ENCODE results near the gene FGD5.
"Not testable (repeated sequence)": the region's sequence is repeated elsewhere in the genome, so short reads cannot be mapped to it uniquely, and the experiment has no call there.

The FGD5 gene

DNA sequence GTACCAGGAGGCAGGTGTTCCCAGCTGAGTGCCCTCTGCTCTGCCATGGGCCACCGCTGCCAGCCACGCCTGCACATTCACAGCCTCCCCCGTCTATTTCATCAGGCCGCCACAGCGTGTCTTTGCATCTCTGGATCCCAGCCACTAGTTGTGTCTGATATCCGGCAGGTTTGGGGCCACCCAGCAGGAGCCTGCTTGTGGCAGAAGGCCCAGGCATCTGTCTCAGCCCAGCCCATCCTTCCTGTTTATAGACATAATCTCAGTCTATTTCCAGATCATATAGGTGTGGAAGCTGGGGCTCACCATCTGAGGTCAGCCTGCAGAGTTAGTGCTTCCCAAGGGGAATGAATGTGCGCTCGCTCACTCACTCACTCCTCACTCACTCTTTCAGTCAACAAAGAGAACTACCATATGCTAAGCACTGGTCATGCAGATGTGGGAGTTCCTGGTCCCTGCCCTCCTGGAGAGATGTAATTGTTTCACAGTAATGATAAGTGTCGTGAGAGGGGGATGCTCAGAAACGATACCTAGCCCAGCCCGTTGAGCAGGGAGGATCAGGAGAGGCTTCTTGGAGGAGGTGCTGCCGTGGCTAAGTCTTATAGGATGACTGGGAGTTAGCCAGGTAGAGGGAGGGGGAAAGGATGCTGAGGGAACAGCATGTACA is 60.6 kb downstream of the FGD5 start:
- no peak for DNase-seq

DNA sequence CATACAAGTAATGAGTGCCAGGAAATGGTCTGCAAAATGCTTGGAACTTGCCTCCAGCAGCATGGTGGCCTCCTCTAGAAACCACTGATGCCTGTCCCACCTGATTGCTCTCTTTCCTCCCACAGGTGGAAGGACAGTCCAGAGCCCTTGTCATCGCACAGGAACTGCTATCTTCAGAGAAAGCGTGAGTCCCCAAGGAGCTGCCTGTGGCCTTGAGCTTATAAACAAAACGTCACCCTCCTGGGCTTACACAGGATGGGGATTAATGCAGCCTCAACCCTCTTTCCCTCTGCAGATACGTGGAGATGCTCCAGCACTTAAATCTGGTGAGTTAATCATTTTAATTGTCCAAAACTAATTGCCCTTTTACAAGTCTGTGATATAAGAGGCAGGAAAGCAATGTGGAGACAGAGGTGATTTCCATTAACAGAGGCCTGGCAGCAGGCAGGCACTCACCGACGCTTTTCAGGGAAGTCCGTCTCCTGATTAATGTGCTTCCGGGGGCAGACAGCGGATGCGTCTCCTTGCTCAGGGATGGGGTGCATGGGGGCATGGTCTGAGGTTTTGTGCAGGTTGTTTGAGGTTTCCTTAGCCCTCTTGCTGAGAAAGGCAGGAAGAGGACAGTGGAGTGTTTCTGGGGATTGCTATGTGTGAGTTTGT is 61.8 kb downstream of the FGD5 start:
- no peak for DNase-seq

DNA sequence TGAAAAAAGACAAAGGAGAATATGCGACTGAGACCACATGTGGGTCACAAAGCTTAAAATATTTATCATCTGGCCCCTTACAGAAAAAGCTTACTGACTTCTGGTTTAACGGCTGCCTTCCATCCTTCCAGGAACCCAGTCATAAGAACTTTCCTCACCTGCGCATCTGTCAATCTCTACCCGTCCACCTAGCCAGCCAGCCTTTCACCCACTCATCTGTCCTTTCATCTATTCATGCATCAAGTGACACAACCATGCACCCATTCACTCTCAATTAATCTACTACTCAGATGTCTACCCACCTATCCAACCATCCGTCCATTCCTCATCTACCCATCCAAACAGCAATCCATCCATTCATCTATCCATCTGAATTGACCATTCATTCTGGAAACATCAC is 64.5 kb downstream of the FGD5 start:
- DNase-seq, result no peak

DNA sequence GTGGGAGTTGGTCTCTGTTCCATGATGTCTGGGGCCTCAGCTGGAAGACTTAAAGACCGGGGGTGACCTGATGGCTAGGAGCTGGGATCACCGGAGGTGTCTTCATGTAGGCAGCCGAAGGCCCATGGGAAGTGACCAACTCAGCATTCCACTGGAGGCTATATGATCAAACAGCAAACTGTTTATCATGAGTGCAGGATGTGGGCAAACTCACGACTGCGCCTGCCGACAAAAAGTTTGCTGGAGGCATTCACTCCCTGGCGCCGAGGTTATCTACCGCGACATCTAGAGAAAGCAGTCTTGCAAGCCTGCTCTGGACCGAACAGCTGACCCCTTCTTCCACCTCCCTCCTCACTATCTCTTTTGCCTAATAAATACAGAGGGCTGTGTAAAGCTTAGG is 65.9 kb downstream of the FGD5 start:
- no peak for DNase-seq

DNA sequence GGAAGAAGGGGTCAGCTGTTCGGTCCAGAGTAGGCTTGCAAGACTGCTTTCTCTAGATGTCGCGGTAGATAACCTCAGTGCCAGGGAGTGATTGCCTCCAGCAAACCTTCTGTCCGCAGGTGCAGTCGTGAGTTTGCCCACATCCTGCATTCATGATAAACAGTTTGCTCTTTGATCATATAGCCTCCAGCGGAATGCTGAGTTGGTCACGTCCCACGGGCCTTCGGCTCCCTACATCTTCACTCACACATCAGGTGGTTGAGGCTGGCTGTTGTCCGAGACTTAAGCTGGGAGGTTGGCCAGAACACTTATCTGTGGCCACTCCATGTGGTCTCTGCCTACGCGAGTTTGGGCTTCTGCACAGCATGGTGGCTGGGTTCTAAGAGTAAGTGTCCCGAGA is 66.5 kb downstream of the FGD5 start:
- no peak for DNase-seq

DNA sequence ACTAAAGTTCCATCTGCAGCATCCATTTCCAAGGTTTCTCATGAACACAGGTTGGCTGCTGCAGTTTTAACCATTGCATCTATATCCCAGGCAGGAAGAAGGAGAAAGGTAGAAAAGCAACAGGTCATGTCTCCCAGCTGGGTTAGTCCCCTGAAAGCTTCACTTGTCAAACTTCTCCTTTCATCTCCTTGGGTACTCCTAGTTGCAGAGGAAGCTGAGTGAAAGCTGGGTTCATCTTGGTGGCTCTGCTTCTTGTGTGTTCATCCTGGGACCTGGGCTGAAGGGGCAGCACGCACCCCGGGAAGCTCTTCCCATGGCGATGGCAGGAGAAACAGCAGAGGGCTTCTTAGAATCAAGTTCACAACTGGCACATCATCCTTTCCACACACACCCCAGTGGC is 67.3 kb downstream of the FGD5 start:
- DNase-seq, result no peak

DNA sequence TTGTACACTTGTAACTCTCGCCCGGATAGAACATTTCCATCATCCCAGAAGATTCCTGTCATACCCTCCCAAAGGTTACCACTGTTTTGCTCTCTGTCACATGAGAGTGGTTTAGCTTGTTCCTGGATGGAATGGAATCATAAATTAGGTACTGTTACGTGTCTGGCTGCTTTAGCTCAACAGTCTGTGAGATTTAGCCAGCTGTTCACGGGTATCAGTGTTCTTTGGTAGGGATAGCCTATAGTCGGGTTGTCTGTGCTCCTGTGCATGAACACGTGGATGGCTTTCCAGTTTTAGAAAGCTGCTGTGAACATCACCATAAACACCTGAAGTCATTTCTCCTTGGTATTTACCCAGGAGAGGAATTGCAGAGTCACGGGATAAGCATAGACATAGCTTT is 70.4 kb downstream of the FGD5 start:
- no peak for DNase-seq

DNA sequence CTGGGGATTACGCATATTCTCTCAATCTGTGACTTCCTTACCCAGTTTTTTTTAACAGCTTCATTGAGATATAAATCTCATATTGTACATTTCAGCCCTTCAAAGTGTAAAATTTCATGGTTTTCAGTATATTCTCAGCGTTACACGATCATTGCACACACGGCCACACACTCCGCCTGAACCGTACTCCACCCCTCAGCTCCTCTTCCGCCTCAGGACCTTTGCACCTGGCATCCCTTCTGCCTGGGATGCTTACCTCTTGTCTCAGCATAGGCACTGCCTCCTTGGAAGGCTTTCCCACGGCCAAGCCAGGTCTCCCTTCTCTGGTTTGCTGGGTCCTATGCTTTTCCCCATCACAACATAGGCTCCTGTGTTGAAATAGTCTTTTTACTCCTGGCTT is 71.2 kb downstream of the FGD5 start:
- DNase-seq, result no peak

DNA sequence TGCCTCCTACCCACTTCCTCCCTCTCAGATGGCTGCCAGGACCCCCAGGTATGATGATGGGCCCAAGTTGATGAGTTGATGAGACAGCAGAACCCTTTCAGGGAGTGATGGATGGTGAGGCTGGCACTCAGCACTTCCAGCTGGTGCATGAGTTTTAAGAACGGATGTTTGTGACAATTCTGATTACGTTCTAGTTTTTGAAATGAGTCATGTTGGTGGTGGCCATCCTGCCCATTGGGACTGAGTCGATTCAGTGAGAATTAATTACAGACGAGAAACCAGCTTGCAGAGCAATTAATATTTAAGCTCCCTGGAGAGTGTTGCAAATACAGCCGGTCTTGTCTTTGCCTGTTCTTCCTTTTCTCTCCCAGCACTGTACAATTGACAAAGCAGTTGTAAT is 71.7 kb downstream of the FGD5 start:
- no peak for DNase-seq

DNA sequence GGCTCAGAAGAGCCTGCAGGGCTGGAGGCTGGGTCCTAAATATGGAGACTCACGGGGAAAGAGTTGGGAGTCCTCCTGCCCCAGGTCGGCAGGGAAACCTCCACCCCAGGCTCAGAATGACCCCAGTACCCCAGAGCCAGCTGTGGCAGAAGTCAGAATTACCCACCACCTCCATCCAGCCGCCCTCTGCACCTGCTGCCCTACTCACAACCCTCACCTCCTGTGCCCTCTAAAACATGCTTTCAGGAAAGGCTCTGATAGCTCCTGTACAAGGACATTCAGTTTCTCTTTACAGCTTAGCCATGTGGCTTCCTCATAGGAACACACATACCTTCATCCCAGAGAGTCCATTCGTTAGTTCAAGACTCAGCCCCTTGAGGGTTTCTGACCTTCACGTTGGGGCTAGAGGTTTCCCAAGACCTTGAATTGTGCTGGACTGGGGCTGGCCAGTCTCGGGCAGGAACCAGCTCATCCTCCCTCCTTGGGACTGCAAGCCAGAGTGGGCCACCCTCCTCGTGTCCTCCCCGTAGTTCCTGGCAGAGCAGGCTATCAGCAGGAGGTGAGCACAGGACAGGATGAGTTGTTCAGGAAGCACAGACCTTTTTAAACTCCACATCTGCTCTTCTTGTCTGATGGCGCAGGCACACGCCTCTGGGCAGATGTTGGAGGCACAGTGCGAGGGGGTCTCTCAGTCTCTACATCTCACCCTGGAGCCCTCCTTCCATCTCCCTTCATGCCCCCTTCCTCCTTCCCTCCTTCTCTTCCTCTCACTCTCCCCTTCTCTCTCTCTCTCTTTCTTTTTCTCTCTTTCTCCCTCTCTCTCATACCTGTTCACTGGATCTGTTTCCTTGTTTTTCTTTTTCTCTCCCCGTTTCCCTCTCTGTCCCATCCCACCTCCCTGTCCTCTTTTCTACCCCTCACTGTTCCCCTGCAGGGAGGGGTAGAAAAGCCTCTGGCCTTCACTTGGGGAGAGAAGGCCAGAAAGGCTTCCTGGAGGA is 72.7 kb downstream of the FGD5 start:
- DNase-seq, result no peak

DNA sequence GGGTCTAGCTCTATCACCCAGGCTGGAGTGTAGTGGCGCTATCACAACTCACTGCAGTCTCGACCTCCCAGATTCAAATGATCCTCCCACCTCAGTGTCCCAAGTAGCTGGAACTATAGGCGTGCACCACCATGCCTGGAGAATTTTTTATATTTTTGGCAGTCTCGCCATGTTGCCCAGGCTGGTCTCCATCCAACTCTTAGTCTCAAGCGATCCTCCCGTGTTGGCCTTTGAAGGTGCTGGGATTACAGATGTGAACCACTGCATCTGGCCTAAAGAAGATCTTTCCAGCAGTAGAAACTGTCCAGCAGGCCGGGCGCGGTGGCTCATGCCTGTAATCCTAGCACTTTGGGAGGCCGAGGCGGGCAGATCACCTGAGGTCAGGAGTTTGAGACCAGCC is 73.5 kb downstream of the FGD5 start:
- no peak for DNase-seq

DNA sequence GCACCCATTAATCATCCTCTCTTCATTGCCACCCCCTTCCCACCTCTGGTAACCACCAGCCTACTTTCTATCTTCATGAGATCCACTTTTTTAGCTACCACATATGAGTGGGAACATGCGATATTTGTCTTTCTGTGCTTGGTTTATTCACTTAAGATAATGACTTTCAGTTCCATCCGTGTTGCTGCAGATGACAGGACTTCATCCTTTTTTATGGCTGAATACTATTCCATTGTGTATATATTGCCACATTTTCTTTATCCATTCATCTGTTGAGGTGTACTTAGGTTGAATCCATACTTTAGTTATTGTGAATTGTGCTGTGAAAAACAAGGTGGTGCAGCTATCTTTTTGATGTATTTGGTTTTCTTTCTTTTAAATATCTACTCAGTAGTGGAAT is 75.3 kb downstream of the FGD5 start:
- no peak for DNase-seq

DNA sequence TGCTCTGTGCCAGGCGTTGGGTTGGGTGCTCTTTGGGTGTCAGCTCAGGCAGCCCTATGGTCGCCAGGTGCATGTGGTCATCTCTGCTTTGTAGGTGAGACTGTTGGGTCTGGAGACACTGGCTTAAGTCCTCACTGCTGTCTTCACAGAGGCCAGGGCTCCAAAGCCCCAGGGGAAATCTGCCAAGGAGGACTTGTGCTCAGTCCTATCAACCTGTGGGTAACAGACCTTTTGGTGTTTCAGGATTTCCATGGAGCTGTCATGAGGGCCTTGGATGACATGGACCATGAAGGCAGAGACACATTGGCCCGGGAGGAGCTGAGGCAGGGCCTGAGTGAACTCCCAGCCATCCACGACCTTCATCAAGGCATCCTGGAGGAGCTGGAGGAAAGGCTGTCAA is 78.5 kb downstream of the FGD5 start:
- DNase-seq, result no peak

DNA sequence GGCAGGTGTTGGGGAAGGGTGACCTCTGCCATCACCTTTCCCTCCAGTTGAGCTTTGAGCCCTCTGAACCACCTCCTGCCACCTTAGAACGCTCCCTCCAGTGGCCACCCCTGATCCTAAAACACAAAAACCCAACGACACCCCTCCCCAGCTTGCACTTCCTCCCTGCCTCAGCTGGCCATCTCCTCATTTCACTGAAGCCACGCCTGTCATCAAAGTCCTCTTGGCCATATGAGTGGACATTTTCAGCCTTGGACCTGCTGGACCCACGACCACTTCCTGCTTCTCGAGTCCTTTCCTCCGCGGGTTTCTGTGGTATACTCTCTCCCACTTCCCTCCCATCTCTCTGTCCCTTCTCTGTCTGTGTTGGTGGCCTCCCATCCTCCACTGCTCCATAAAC is 80.2 kb downstream of the FGD5 start:
- no peak for DNase-seq

DNA sequence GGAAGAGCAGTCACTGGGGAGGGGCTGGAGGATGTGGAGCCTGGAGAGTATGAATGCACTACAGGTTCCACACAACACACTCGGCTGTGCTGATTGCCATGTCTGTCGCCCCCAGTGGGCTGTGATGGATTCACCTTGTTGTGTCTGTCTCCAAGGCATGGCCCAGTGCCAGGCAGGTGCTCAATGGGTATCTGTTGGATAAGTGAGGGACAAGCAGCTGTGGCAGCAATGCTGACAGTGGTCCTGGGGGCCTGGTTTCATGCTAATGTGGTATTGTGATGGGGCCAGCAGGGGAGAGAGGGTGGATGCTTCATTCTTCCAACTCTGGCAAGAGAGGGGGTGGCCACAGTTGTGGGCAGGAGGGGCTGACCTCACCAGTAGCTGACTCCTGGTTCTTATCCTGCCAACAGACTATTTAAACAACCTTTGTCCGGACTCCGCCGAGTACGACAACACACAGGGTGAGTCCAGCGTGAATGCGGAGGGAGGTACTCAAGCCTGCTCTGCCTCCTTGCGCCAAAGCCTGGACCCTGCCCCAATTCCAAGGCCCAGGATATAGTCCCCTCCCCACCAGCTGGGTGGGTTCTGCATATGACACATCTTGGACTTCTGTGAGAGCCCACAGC is 81.3 kb downstream of the FGD5 start:
- no peak for DNase-seq

DNA sequence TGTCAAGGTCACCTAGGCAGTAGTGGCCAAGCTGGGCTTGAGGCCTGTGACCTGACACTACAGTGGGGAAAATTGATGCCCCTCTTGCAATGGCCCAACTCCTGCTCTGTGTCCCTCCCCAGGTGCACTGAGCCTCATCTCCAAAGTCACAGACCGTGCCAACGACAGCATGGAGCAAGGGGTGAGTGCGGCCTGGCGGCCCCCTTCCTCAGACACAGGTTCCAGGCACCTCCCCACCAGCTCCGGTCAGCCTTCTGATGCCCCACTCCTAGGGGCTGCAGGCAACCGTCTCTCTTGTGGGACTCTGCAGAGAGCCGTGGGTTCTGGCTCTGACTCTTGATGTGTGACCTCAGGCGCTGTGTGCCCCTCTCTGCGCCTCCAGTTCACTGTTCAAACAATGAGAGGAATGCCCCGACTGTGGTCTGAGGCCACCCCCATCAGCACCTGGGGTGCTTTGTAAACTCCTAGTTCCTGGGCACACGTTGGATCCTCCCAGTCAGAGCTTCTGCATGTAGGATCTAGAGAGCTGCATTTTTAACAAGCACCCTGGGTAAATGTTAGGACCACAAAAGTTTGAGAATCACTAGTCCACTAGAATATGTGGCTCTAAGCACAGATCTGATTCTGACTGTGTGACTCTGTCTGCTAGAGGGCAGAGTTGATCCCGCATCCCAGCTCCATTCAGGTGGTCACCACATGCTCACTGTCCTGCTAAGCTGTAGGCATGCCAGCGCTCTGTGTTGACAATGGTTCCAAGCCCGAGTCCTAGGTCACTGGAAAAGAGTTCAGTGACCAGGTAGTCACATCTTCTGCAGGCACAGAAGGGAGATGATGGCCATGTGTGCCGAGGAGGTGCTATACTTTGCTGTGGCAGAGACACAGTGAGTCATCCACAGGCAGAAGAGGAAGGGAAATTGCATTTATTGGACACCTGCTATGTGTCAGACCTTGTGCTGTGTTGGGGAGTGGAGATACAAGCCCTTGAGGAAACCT is 82.4 kb downstream of the FGD5 start:
- no peak for DNase-seq

DNA sequence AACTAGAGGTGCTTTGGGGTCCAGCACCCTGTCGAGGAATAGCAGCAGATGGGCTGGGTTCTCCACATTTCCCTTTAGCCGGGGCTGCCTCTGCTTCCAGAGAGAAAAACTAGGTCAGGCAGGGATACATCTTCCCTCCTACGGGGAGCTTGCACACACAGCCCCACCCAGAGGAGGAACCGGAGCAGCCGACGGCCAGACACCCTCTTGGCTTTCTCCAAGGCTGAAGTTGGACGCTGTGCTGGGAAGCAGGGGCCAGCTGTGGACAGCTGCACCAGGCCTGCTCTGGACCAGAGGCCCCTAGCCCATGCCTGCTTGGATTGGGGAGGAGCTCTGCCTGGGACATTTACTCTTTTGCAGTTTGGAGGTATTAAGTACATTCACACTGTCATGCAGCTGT is 84.0 kb downstream of the FGD5 start:
- DNase-seq, result no peak

DNA sequence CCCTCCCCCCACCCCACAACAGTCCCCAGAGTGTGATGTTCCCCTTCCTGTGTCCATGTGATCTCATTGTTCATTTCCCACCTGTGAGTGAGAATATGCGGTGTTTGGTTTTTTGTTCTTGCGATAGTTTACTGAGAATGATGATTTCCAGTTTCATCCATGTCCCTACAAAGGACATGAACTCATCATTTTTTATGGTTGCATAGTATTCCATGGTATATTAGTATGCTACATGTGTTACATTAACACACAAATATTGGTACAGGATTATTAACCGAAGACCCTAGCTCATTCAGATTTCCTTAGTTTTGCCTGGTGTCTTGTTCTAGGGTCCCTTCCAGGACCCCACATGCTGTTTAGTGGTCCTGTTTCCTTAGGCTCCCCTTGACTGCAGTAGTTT is 84.7 kb downstream of the FGD5 start:
- not testable (repeated sequence) for DNase-seq

DNA sequence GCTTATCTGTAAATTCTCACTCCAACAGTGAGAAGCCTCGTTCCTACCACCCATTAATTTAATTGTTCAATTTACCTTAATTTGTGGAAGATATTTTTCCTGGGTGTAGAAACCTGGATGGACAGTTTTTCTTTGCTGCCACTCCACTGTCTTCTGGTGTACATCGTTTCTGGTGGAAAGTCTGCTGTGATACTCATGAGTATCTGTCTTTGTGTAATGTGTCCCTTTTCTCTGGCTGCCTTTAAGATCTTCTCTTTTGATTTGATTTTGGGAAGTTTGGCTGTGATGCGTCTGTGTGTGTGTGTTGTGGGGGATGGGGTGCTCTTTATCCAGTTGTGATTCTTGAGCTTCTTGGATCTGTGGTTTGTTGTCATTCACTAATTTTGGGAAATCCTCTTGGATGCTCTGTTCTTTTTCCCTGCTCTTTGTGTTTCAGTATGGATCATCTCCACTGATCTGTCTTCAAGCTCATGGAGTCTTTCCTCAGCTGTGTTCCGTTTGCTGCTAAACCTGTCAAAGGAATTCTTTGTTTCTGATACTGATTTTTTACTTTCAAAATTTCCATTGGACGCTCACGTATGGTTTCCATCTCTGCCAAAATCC is 86.4 kb downstream of the FGD5 start:
- DNase-seq, result no peak

DNA sequence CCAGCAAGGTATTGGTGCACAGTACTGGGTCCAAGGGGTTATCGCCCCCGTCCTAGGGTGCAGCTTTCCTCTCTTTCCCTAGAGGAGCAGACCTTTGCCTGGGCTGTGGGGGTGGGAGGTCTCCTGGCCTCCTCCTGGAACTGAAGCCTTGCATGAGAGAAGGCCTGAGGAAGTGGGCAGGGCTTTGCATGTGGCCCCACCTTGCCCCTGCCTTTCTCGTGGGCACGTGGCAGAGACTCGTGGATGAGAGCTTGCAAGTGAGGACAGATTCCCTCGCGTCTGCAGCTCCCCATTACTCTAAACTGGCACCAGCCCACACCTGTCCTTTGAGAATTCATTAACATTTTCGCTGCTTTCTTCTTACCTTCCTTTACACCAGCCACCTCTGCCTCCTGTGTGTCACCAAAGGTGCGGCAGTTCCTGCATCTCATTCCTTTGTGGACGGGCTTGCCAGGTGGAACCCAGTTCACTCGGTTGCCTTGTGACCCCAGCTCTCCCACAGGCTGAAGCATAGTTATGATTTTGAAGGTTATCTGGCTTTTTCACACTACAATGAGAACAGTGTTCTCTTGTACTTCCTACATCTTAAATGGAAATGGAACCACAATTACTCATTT is 87.7 kb downstream of the FGD5 start:
- DNase-seq, result no peak

Data from GDM1 (cell line).